Keratinocyte (primary cell): ENCODE measurements around the gene TSPAN18. TPM values are rescaled to one million over a fixed set of nuclear protein-coding genes. Genes with fewer than 3 reads are reported as not detected.

Experiments used
- DNase-seq: peaks from one replicate; pipeline ENCODE4 v3.0.0-alpha.2; 2011; ENCODE audit warnings: low read depth, missing footprints, low spot score
- FAIRE-seq: peaks from 2 replicates; lab custom pipeline; 2011; peaks lifted over from hg19 to GRCh38; lab: Jason Lieb, UNC
- H2AFZ ChIP-seq: 2 replicates; pipeline ENCODE4 v1.6.0; 2012; ENCODE audit warnings: low read length, control low read depth, inconsistent platforms; ENCODE audit not compliant: control insufficient read depth
- H3K27ac ChIP-seq: 2 replicates; pipeline ENCODE4 v1.5.1; 2011; ENCODE audit warnings: low read length; ENCODE audit not compliant: control insufficient read depth, insufficient read depth
- H3K27me3 ChIP-seq: 3 replicates; pipeline ENCODE4 v1.6.0; 2011; ENCODE audit warnings: low read length; ENCODE audit not compliant: control insufficient read depth, insufficient read depth; ENCODE audit errors: extremely low read depth
- H3K36me3 ChIP-seq, 2 experiments: 2 replicates in 1 of 2; 3 replicates in 1 of 2; pipeline ENCODE4 v1.5.1; 2011; ENCODE audit warnings: low read length in 2 of 2, mild to moderate bottlenecking in 1 of 2; ENCODE audit not compliant: control insufficient read depth in 2 of 2, insufficient read depth in 2 of 2; ENCODE audit errors: extremely low read depth in 1 of 2
- H3K4me1 ChIP-seq: 3 replicates; pipeline ENCODE4 v1.5.1; 2011; ENCODE audit warnings: low read length; ENCODE audit not compliant: control insufficient read depth, insufficient read depth; ENCODE audit errors: extremely low read depth
- H3K4me2 ChIP-seq: 3 replicates; pipeline ENCODE4 v1.6.0; 2011; ENCODE audit warnings: low read depth, low read length; ENCODE audit not compliant: control insufficient read depth, insufficient read depth; ENCODE audit errors: extremely low read depth
- H3K4me3 ChIP-seq, 3 experiments: fragments of 200-600 bp in 1 of 3; sonication (generic) in 1 of 3; 2 replicates in 2 of 3; 3 replicates in 1 of 3; pipeline ENCODE4 v1.5.1; 2011 to 2016; ENCODE audit warnings: low read length in 3 of 3, mild to moderate bottlenecking in 3 of 3, control low read depth in 2 of 3, inconsistent platforms in 1 of 3, low read depth in 1 of 3, mixed read lengths in 1 of 3, mixed run types in 1 of 3, moderate library complexity in 1 of 3; ENCODE audit not compliant: control insufficient read depth in 2 of 3, insufficient read depth in 2 of 3; ENCODE audit errors: extremely low read depth in 1 of 3
- H3K79me2 ChIP-seq: 2 replicates; pipeline ENCODE4 v1.6.0; 2012; ENCODE audit warnings: low read length; ENCODE audit not compliant: control insufficient read depth, insufficient read depth
- H3K9ac ChIP-seq: 3 replicates; pipeline ENCODE4 v1.6.0; 2011; ENCODE audit warnings: low read length; ENCODE audit not compliant: control insufficient read depth, insufficient read depth; ENCODE audit errors: extremely low read depth
- H3K9me1 ChIP-seq: 3 replicates; pipeline ENCODE4 v1.6.0; 2011; ENCODE audit warnings: low read length; ENCODE audit not compliant: control insufficient read depth, insufficient read depth; ENCODE audit errors: extremely low read depth
- H3K9me3 ChIP-seq: 2 replicates; pipeline ENCODE4 v1.5.1; 2012; ENCODE audit warnings: low read depth, low read length; ENCODE audit not compliant: control insufficient read depth
- H4K20me1 ChIP-seq: 3 replicates; pipeline ENCODE4 v1.6.0; 2011; ENCODE audit warnings: low read length; ENCODE audit not compliant: control insufficient read depth, insufficient read depth; ENCODE audit errors: extremely low read depth
- EZH2 ChIP-seq: IDR thresholded peaks from one replicate; pipeline ENCODE4 v1.6.1; 2012; ENCODE audit warnings: inconsistent platforms, mild to moderate bottlenecking, low read length, moderate library complexity
- dilution Hi-C: fragments of 300-500 bp; cut with MboI; formaldehyde crosslinking; loops from one replicate; pipeline ENCODE4 v1.7.0; 2020; ENCODE audit warnings: low sequenced_read_pairs; ENCODE audit not compliant: extremely low pct_ligation_motif_present
- polyA plus RNA-seq, 5 experiments: library from polyadenylated mRNA; depleted of rRNA in 3 of 5; stranded (reverse) in 3 of 5; stranded (forward) in 1 of 5; unstranded in 1 of 5; fragments of >200 nt; gene quantifications; 1 replicate in 1 of 5; 2 replicates in 3 of 5; 3 replicates in 1 of 5; pipeline versions ENCODE4 v1.2.1 to v1.2.3, GENCODE V29; 2011 to 2012; ENCODE audit warnings: missing spikeins in 2 of 5, low read depth in 1 of 5, low replicate concordance in 1 of 5
- TF ChIP-seq, protein P1 (sequence below), 3 experiments: IDR thresholded peaks in 1 of 3; conservative IDR thresholded peaks in 1 of 3; optimal IDR thresholded peaks in 1 of 3; 2 replicates in 2 of 3; 3 replicates in 1 of 3; pipeline versions ENCODE3 to v1.5.1; 2011; ENCODE audit warnings: low read length in 3 of 3, mild to moderate bottlenecking in 3 of 3, moderate library complexity in 2 of 3, control low read depth in 1 of 3, inconsistent platforms in 1 of 3; ENCODE audit not compliant: insufficient read depth in 2 of 3; ENCODE audit errors: extremely low read depth in 1 of 3

TSPAN18 gene
- polyA plus RNA-seq, 1 donor (not counting 4 experiments of a cell fraction or from before 2014, with no cell fraction given): not detected

- peaks cover 70% of the 10 kb centered on the region for H3K27me3 ChIP-seq
- H4K20me1 ChIP-seq: no peaks in the 10 kb centered on the region
- FAIRE-seq (no peak), DNase-seq (no peak)
- H2AFZ ChIP-seq: no peak overlapping the region
- H3K27ac ChIP-seq: no peak overlapping the region
- H3K4me2 ChIP-seq: no peak overlapping the region
- H3K9me1 ChIP-seq: no peaks in the 10 kb centered on the region
- no peaks in the 10 kb centered on the region for H3K4me1 ChIP-seq
- no peak overlapping the region for H3K4me3 ChIP-seq
- H3K9ac ChIP-seq: no peak overlapping the region
- dilution Hi-C loops: no loop called here
- no peak for TF ChIP-seq EZH2
- TF ChIP-seq, protein P1, sequence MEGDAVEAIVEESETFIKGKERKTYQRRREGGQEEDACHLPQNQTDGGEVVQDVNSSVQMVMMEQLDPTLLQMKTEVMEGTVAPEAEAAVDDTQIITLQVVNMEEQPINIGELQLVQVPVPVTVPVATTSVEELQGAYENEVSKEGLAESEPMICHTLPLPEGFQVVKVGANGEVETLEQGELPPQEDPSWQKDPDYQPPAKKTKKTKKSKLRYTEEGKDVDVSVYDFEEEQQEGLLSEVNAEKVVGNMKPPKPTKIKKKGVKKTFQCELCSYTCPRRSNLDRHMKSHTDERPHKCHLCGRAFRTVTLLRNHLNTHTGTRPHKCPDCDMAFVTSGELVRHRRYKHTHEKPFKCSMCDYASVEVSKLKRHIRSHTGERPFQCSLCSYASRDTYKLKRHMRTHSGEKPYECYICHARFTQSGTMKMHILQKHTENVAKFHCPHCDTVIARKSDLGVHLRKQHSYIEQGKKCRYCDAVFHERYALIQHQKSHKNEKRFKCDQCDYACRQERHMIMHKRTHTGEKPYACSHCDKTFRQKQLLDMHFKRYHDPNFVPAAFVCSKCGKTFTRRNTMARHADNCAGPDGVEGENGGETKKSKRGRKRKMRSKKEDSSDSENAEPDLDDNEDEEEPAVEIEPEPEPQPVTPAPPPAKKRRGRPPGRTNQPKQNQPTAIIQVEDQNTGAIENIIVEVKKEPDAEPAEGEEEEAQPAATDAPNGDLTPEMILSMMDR (optimal IDR thresholded peaks at IDR 0.05 in 1 of 3, IDR thresholded peaks at IDR 0.05 in 1 of 3, conservative IDR thresholded peaks at IDR 0.05 in 1 of 3; ENCODE audit: extremely low read depth in 1 of 3, insufficient read depth in 2 of 3, low read length in 3 of 3): no peak
- H3K79me2 ChIP-seq: no peaks in the 10 kb centered on the region
- no peaks in the 10 kb centered on the region for H3K9me3 ChIP-seq
- H3K36me3 ChIP-seq: no peaks in the 10 kb centered on the region
Observed at GRCh38 chr11:44835938-44836337, 109.2 kb downstream of the TSPAN18 start.

- H3K4me3 ChIP-seq: no peak overlapping the region
Observed at GRCh38 chr11:44837661-44838060, 110.9 kb downstream of the TSPAN18 start.

More at GRCh38 chr11:44837661-44838060, 110.9 kb downstream of the TSPAN18 start:
- no peaks in the 10 kb centered on the region for H3K4me1 ChIP-seq
- H4K20me1 ChIP-seq: no peaks in the 10 kb centered on the region
- no peaks in the 10 kb centered on the region for H3K9me1 ChIP-seq
- H3K9me3 ChIP-seq: no peaks in the 10 kb centered on the region
- H3K36me3 ChIP-seq: no peaks in the 10 kb centered on the region
- FAIRE-seq (no peak), DNase-seq (no peak)
- H3K27me3 ChIP-seq: peaks cover 61% of the 10 kb centered on the region
- no peak for TF ChIP-seq EZH2
- TF ChIP-seq, protein P1 (optimal IDR thresholded peaks at IDR 0.05 in 1 of 3, IDR thresholded peaks at IDR 0.05 in 1 of 3, conservative IDR thresholded peaks at IDR 0.05 in 1 of 3; ENCODE audit: extremely low read depth in 1 of 3, insufficient read depth in 2 of 3, low read length in 3 of 3): no peak
- H3K4me2 ChIP-seq: no peak overlapping the region
- dilution Hi-C loops: no loop called here
- H3K79me2 ChIP-seq: no peaks in the 10 kb centered on the region
- H2AFZ ChIP-seq: no peak overlapping the region
- no peak overlapping the region for H3K9ac ChIP-seq
- no peak overlapping the region for H3K27ac ChIP-seq
